Stimulated activated CD8-positive, alpha-beta memory T cell treated with anti-CD3 and anti-CD28 coated beads, Interleukin-15, amount 100 ng/mL, for 1 hour (primary cell): ENCODE measurements around the gene PHOX2A.
"Not testable (repeated sequence)": the region's sequence is repeated elsewhere in the genome, so short reads cannot be mapped to it uniquely, and the experiment has no call there.

Source experiments
- DNase-seq: peaks from one replicate; pipeline ENCODE4 v3.0.0-alpha.2; 2020; ENCODE audit warnings: low read depth

PHOX2A gene

DNA sequence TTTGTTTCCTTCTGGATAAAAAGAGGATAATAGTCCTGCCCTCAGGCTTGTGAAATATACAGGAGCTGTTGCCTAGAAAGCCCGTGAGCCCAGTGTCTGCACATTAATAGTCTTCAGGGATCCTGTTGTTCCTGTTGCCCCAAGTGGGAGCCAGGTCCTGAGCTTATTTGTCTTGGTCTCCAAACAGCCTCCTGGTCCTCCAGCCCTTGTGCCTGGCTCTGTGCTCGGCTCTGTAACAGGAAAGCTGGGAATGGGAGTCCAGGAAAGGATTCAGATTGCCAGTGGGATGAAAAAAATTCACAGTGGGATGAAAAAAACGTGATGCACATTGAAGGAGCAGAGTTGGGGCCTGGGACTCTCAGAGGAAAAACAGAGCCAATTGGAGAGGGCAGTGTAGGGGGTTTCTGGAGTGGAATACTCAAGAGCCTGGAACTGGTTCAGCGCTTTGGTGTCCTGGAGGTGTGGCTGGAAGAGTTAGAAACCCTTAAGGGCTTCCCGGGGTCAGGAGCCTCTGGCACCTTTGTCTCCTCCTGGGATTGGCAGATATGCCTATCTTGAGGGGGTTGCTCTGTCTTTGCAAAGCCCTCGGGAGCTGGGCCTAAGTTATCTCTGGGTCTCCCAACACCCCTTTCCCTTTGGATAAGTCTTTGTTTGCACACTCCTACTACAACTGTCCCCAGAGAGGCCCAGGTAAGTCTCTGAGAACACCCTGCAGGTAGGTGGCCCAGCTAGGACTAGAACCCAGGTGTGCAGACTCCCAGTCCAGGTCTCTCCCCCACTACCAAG lies 21.7 kb downstream of the PHOX2A start:
- DNase-seq = no peak

DNA sequence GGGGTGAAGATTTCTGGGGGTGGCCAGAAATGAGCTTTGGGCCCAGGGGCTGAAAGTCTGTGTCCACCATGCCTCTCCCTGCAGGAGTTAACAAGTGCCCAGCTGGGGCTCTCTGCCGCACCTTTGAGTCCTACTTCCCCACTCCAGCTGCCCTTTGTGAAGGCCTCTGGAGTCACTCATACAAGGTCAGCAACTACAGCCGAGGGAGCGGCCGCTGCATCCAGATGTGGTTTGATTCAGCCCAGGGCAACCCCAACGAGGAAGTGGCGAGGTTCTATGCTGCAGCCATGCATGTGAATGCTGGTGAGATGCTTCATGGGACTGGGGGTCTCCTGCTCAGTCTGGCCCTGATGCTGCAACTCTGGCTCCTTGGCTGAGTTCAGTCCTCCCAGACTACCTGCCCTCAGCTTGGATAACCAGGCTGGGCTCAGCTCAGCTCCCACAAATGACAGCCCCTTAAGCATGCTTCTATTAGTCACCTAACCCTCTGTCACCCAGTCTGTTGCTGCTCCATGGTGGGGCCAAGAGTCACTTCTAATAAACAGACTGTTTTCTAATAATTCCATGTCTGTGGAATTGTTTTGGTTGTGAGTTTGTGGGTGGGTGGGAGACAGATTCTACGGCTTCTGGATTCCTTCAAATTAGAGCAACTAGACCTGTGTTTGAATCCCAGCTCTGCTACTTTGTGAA lies 22.4 kb downstream of the PHOX2A start:
- DNase-seq = no peak

DNA sequence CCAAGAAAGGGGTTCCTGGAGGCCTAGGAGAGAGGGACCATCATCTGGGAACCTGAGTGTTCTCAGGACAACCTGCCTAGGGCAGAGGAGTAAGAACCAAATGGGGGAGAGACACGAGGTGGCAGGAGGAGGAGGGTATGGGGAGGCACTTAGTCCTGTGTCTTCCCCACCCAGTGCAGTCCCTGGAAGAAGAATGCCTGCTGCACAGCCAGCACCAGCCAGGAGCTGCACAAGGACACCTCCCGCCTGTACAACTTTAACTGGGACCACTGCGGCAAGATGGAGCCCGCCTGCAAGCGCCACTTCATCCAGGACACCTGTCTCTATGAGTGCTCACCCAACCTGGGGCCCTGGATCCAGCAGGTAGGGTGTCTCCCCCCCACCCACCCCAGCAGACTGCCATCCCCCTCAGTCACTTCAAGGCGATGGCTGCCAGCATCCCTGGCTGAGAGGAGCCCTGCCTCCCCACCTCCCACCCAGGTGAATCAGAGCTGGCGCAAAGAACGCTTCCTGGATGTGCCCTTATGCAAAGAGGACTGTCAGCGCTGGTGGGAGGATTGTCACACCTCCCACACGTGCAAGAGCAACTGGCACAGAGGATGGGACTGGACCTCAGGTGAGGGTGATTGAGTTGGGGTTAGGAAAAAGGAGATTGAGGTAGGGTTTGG lies 23.1 kb downstream of the PHOX2A start:
- DNase-seq = no peak

DNA sequence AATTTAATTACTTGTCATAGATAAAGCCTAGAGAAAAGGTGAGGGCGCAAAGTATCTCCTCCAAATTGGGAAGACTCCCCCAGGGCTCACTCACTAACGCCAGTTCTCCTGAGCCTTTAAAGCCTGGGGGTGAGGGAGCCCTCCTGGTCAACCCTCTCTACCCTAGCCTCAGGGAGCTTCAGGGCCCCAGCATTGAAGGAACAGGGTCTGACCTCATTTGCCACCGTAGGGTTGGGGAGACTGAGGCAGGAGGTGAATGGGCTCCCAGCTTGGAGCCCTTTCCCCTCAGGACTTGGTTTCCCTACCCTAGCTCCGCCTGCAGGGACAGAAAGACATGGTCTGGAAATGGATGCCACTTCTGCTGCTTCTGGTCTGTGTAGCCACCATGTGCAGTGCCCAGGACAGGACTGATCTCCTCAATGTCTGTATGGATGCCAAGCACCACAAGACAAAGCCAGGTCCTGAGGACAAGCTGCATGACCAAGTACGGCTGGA lies 25.7 kb downstream of the PHOX2A start:
- DNase-seq = no peak

DNA sequence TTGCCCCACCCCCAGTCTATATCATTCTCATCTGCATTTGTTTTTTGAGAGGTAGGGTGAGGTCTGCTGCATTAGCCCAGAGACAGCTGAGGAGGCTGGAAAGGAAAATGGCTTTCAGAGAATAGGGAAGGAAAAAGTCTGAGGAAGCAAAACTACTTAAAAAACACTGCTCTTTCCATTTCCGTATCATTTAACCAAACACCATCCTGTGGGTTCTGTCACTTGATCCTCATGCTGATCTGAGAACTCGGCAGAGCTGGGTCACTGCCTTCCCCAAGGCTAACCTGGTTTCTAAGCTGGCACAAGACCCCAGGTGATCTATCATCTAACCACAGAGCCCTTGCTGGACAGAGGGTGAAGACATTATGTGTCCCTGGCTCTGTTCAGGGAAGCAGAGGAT lies 26.1 kb downstream of the PHOX2A start:
- DNase-seq = no peak

DNA sequence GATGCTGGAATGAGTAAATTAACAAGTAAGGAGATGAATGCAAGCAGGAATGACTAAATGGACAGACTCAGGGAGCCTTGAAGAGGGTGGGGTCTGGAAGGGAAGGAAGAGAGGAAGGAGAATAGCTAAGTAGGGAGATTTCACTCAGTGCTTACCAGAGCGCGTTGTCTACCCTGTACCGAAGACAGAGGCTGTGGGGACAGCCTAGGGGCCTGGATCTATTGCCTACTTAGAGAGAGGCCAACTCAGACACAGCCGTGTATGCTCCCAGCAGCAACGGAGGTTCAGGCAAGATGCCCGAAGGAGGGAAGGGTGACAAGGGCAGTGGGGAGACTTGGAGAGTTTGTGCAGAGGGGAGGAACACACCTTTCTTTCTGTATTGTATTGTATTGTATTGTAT lies 27.3 kb downstream of the PHOX2A start, which contains the start of gene FOLR2:
FOLR2 (plus strand) TSS at position 157 of the 400 bp plus-strand sequence. CDS start 1,791 bp downstream, outside the sequence.
- no peak for DNase-seq

DNA sequence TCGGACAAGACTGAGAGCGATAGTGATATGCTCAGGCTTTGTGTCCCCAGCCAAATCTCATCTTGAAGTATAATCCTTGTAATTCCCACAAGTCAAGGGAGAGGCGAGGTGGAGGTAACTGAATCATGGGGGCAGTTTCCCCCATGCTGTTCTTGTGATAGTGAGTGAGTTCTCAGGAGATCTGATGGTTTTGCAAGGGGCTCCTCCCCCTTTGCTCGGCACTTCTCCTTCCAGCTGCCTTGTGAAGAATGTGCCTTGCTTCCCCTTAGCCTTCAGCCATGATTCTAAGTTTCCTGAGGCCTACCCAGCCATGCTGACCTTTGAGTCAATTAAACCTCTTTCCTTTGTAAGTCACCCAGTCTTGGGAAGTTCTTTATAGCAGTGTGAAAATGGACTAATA lies 34.9 kb downstream of the PHOX2A start:
- no peak for DNase-seq

DNA sequence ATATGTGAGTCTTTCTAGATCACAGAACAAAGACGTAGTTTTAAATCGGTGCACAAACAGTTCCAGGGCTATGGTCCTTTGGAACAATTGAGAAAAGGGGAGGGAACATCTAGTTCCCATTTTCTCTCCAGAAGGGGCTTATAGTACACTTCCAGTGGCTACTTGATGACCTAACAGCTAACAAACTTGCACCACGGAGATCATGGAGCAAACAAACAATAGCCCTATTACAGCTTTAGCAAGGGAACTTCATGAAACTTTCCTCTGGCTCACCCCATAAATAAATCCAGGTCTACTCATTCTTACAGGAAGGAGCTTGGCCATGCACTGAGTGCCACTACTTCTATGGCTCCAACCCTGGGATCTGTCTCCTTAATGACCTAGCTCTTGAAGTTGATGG lies 35.7 kb downstream of the PHOX2A start:
- no peak for DNase-seq

DNA sequence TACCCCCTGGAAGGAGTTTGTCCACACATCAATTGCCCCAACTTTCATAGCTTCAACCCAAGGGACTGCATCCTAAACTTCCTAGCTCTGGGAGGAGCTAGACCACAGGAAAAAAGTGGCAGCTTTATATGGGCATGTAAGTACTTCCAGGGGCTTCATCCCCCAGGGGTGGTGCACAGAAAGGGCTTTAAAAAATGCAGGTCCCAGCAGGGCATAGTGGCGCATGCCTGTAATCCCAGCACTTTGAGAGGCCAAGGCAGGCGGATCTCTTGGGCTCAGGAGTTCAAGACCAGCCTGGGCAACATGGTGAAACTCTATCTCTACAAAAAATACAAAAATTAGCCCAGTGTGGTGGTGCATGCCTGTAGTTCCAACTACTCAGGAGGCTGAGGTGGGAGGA lies 37.2 kb downstream of the PHOX2A start:
- not testable (repeated sequence) for DNase-seq

DNA sequence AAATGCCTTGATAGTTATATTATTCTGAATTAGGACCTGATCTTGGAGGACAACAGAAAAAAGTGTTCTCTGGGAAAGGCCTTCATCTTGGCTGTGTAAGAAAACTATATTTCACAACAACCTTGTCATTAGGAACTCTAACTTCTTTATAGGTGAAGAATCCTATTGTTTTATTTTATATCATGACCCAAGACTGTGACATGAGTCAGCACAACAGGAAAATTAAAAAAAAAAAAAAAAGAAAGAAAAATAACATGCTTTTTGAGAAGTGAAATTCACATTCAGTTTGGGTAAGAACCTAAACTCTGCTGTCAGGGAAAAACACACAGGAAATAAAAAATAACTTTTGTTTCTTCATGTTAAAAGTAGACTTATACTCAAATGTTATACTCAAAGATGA lies 39.1 kb downstream of the PHOX2A start:
- DNase-seq = no peak

DNA sequence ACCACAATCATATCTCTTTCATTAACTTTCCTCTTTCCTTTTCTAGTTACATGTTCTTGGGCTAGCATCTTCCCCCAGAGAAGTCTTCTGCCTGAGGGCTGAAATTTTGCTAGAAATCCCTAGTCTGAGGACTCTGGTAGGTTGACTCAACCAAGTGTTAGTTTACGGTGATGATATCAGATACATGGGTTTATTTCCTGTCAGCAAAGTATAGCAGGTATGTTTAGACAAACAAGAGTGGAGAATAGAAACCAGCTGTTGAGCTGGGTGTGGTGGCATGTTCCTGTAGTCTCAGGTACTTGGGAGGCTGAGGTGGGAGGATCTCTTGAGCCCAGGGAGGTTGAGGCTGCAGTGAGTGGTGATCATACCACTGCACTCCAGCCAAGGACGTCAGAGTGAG lies 40.8 kb downstream of the PHOX2A start:
- DNase-seq = no peak

DNA sequence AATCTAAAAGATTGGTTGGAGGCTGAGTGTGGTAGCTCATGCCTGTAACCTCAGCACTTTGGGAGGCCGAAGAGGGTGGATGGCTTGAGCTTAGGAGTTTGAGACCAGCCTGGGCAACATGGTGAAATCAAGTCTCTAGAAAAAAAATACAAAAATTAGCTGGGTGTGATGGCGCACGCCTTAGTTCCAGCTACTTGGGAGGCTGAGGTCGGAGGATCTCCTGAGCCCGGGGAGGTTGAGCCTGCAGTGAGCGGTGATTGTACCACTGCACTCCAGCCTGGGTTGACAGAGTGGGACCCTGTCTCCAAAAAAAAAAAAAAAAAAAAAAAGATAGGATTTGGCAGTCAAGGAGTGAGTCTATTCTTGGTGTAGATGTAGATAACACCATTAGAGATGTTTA lies 41.4 kb downstream of the PHOX2A start:
- DNase-seq = no peak

DNA sequence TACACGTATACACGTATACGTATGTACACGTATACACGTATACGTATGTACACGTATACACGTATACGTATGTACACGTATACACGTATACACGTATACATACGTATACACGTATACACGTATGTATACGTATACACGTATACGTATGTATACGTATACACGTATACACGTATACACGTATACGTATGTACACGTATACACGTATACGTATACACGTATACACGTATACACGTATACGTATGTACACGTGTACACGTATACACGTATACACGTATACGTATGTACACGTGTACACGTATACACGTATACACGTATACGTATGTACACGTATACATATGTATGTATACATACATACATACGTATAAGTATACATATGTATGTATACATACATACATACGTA lies 42.5 kb downstream of the PHOX2A start:
- DNase-seq = not testable (repeated sequence)

DNA sequence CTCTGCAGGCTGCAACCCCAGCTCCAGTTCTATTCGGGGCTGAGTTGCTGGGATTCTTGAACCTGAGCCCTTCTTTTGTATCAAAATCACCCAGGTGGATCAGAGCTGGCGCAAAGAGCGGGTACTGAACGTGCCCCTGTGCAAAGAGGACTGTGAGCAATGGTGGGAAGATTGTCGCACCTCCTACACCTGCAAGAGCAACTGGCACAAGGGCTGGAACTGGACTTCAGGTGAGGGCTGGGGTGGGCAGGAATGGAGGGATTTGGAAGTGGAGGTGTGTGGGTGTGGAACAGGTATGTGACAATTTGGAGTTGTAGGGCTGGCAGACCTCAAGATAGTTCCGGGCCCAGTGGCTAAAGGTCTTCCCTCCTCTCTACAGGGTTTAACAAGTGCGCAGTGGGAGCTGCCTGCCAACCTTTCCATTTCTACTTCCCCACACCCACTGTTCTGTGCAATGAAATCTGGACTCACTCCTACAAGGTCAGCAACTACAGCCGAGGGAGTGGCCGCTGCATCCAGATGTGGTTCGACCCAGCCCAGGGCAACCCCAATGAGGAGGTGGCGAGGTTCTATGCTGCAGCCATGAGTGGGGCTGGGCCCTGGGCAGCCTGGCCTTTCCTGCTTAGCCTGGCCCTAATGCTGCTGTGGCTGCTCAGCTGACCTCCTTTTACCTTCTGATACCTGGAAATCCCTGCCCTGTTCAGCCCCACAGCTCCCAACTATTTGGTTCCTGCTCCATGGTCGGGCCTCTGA lies 48.3 kb downstream of the PHOX2A start:
- DNase-seq = no peak

DNA sequence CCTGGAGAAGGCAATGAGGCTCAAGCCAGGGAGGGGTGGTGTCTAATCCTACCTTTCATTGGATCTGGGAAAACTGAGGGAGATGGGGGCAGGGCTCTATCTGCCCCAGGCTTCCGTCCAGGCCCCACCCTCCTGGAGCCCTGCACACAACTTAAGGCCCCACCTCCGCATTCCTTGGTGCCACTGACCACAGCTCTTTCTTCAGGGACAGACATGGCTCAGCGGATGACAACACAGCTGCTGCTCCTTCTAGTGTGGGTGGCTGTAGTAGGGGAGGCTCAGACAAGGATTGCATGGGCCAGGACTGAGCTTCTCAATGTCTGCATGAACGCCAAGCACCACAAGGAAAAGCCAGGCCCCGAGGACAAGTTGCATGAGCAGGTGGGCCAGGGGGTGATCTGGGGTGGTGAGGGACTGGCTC lies 52.0 kb downstream of the PHOX2A start, which contains the start of gene FOLR1:
FOLR1 (plus strand) TSS at position 180 of the 421 bp plus-strand sequence; CDS start at position 214, 34 bp downstream.
- DNase-seq = no peak

DNA sequence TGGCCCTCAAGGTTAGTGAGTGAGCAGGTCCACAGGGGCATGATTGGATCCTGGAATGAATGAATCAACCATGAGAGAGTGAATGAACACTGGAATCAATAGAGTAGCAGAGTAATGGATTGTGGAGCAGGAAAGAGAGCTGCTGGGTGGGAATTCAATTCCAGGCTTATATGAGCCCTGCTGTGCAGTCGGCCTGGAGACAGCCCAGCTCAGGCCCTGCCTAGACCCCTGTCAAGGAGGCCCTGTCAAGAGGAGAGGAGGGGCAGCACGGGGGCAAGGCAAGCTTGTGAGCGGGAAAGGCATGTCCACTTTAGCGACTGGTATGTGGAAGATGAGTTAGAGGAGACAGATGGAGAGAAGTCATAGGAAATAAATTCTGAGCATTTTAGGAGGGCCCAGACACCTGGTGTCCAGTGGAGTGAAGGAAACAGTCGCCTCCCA lies 53.3 kb downstream of the PHOX2A start:
- DNase-seq = no peak

DNA sequence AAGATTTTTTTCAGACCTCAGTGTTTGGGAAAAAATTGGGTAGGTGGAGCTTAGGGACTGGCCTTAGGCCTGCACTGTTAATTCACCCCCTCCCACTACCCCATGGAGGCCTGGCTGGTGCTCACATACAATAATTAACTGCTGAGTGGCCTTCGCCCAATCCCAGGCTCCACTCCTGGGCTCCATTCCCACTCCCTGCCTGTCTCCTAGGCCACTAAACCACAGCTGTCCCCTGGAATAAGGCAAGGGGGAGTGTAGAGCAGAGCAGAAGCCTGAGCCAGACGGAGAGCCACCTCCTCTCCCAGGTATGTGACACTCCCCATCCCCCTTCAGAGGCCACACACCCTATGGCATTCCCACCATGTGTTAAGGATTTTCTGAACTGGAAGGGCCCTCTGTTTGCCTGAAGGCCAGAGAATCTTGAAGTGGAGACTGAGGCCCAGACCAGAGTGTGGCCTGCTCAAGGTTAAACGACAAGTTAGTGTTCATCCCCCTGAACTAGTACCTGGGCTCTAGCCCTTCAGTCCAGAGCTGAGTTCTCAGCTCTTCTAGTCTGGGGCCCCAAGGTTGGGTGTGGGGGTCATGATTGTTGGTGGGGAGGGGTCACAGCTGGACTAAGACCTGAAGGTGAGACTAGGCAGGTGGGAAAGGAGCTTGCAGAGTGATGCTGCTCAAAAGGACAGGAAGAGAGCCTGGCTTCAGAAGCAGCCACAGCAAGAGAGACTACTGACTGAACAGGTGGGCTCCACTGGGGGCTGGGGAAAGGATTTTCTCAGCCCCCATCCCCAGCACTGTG lies 54.3 kb downstream of the PHOX2A start:
- DNase-seq = no peak
